HG03457 (cell line): Measurements from ENCODE around the gene OR2T3.
"Not testable (repeated sequence)": the region's sequence is repeated elsewhere in the genome, so short reads cannot be mapped to it uniquely, and the experiment has no call there.

ENCODE experiments used
- ATAC-seq: cut with Tn5 transposase; IDR thresholded peaks from one replicate; pipeline ENCODE4 v1.9.1; 2021; ENCODE audit warnings: moderate number of reproducible peaks; ENCODE audit not compliant: unreplicated experiment

OR2T3 gene, protein sequence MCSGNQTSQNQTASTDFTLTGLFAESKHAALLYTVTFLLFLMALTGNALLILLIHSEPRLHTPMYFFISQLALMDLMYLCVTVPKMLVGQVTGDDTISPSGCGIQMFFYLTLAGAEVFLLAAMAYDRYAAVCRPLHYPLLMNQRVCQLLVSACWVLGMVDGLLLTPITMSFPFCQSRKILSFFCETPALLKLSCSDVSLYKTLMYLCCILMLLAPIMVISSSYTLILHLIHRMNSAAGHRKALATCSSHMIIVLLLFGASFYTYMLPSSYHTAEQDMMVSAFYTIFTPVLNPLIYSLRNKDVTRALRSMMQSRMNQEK

DNA sequence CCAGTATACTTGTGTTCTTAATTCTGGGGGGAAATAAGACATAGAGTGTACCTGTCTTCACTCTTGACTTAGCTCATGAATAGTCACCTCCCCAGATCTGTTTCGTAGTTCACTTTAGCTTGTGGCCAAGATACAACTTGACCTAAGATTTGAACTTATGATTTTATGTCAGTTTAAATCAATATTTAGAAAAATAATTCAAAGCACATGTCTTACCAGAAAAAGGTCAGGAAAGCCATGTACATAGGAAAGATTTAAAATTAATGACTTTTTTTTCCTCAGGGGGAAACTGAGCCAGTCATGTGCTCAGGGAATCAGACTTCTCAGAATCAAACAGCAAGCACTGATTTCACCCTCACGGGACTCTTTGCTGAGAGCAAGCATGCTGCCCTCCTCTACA, at the start of gene OR2T3:
TSS of gene OR2T3 (plus strand) at position 301 of the 400 bp plus-strand sequence. CDS start at position 301, 0 bp downstream.
- not testable (repeated sequence) for ATAC-seq

DNA sequence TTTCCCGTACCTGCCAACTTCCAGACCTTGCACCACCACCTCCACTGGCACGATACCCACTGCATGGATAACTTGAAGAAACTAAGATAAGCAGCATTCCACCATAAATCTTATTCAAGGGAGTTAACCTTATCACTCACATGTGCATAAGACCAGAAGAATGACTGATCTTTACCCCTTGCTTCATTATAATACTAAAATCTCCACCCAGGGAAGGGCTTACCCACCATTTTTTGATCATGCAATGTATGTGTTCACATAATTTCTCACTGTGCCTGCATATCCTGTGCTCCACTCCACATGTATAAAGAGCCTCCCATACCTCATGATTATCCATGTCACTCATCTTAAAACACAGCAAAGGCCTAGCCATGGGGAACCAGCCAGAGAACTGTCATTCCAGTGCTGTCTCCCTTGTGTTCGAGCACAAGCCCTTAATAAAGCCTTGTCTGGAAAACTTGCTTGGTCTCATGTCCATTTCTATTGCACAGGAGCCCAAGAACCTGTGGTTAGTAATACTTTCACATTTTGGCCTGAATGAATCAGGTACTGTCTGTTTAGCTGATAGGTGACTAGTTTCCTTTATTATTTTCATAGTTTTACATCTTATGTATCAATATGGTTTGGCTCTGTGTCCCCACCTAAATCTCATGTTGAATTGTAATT, 45.5 kb upstream of the OR2T3 start:
- peak; percentile 25 for ATAC-seq

DNA sequence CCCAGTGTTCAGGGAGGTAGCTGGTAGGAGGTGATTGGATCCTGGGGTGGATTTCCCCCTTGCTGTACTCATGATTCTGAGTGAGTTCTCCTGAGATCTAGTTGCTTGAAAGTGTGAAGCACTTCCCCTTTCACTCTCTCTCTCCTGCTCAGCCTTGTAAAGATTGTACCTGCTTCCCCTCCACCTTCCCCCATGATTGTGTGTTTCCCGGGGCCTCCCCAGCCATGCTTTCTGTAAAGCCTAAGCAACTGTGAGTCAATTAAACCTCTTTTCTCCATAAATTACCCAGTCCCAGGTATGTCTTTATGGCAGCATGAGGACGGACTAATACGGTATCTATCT, 45.0 kb upstream of the OR2T3 start:
- peak; percentile 81 for ATAC-seq

DNA sequence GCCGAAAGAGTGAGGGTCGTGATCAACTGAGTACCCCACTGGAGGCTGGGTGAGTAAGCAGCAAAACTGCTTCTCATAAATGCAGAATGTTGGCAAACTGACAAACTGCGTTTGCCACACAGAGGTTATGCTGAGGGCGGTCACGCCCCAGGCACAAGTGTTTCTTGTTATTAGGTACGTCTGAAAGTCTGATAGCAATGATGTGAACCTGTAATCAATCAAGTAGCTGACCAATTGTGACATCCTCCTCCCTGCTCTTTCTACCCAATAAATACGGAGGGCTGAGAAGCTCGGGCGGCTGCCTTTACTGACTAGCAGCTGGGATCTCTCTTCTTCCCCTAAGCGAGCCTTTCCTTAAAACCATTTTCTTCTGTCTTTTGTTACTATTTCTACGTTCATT, 41.5 kb upstream of the OR2T3 start:
- not testable (repeated sequence) for ATAC-seq

DNA sequence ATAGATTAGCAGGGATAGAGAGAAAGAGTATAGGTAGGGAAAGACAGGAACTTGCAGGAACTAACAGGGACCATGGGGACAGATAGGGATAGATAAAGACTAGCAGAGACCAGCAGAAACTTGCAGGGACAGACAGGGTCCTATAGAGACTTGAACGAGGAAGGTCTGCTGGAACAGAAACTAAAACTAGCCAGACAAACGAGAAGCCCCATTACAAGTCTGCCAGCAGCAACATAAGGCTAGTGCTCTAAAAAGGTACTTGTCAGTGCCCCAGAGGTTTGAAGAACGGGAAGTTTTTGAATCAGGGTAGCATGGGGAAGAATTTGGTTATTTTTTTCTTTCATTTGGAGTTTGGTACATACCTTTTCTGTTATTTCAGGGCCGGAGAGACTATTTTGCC, 41.0 kb upstream of the OR2T3 start:
- peak; percentile 67 for ATAC-seq

DNA sequence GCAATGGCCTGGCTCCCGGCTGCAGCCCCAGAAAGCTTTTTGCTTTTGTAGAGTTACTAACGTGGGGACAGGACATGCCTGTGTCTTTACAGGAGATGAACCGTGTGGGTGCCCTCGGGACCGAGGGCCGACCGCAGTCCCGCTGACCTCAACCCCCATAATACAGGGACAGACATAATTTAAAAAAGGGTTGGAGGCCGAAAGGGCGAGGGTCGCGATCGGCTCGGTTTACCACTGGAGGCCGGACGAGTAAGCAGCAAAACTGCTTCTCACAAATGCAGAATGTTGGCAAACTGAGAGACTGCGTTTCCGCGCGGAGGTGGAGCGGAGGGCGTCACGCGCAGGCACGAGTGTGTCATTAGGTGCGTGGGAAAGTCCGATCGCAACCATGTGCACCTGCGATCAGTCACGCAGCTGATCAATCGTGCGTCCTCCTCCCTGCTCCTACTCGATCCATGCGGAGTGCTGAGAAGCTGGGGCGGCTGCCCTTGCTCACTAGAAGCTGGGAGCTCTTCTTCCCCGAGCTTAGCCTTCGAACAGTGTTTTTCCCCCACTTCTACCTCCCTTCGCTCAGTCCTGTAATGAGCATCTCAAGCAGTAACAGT, 39.2 kb upstream of the OR2T3 start:
- not testable (repeated sequence) for ATAC-seq

DNA sequence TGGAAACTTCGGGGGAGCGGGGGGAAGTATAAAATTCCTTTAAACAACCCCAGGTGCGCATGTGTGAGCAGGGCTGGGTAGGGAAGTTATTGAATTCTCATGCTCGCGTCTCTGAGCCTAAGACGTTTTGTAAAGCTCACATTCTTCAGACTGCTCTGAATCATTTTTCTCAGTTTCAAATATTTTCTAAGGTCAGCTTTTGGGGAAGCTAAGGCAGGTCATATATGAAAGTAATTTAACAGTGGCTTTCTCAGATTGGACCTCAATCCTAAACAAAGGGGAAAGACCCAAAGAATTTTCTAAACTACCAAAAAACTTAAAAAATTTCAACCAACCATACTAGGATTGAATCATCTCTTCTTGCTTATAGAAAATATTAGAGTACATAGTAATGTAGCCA, 38.2 kb upstream of the OR2T3 start:
- not testable (repeated sequence) for ATAC-seq

DNA sequence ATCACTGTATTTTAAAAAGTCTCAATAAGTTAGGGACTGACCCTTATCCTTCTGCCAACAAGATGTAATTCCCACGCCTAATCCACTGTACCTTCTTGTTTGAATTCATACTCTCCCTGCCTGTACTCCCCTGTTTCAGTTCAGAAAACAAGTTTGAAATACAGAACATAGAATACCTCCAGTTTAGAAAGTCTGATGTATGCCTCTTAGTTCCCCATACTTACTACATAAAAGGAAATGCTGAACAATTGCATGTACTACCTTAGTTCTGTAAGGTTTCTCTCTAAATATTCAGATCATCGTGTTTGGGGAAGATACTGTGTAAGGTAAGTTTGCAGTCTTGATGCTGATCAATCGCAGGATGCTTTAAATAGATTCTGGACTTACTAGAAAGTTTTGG, 36.8 kb upstream of the OR2T3 start:
- not testable (repeated sequence) for ATAC-seq

DNA sequence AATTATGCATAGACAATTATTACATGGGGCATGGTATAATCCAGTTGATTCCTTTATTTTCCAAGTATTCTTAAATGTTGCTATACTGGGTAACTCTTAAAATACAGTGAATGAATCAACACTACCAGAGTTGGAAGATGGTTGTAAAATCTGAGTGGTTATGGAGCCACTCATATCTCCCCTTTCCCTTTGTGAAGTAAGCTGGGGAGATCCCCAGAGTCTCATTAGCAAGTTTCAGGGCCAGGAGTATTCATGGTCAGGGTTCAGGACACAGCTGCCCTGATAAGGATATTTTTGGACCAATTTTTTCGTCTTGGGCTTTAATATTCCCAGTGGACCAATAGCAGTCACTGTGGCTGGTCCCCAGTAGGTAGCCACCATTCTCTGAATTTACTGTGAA, 34.5 kb upstream of the OR2T3 start:
- not testable (repeated sequence) for ATAC-seq

DNA sequence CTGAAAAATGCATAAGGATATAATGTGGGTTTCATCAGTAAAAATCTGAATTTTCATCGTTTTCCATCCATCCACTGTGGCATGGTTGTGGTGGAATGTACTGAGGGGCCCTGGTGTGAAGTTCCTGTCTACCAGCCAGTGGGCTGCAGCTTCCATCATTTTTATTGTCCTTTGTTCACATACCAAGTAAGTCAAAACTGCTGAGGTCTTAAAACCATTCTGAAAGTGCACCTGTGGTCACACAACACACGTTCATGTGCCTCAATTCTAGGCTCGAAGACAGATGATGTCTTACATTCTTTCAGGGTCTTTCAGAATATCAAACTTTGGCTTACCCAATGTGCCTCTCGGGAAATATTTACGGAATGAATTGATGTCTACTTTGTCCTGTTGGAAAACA, 33.9 kb upstream of the OR2T3 start:
- ATAC-seq = not testable (repeated sequence)

DNA sequence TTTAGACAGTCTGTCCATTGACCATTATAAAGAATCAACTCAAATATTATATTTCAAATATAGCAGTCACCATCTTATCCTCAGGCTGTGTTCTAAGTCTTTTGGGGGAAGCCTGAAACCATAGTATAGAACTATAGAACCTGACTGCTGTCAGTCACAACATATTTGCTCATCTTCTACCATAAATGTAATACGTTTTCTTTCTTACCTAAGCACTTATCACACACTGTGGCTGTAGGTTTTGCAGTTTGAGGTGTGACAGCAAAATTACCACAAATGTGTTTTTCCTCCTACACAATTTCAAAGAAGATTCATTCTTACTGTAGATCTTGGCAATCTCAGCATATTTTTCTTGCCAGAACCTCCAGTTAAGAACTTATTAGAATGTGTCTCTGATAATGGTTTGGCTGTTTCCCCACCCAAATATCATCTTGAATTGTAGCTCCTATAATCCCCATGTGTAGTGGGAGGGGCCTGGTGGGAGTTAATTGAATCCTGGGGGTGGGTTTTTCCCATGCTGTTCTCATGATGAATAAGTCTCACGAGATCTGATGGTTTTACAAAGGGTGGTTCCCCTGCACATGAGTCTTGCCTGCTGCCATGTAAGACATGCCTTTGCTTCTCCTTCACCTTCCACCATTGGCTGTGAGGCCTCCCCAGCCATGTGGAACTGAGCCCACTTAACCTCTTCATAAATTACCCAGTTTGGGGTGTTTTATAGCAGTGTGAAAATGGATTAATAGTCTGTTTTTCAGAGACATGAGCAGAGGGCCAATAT, 30.5 kb upstream of the OR2T3 start:
- ATAC-seq = not testable (repeated sequence)

DNA sequence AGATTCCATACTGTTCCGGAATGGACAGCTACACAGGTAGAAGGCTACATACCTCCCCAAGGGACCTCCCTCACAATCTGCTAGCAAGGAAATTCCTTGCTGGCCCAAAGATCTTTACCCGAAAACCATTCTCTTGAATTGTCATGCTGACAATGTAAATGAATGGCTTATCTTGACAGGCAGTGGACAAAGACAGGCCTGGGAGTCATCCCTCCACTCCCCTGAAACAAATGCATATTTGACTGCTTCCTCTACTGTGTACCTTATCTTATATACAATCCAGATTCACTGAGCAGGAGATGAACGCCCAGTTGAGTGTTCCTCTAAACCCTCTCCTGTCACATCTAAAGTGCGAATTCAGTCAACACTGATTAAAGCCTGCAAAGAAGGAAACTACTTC, 28.5 kb upstream of the OR2T3 start:
- ATAC-seq = not testable (repeated sequence)

DNA sequence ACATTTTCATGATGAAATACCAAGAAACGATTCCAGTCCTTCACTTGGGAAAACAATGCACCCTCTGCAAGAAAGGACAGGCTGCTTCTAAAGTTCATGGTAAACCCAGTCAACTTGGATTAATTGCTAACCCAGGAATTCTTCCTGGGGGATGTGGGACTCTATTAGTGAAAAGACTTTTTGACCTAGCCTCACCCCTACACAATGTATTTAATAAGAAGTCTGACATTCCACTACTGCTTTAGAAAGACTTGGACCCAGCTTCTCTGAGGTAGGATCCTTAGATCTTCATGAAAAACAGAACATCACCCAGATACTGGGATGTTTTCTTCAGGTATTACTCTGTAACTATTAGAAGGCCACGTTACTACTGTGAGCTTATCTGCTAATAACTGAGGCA, 27.8 kb upstream of the OR2T3 start, which contains the start of gene OR2T2:
TSS of gene OR2T2 (plus strand) at position 239 of the 400 bp plus-strand sequence. CDS start 7,161 bp downstream, outside the sequence.
- ATAC-seq = not testable (repeated sequence)

DNA sequence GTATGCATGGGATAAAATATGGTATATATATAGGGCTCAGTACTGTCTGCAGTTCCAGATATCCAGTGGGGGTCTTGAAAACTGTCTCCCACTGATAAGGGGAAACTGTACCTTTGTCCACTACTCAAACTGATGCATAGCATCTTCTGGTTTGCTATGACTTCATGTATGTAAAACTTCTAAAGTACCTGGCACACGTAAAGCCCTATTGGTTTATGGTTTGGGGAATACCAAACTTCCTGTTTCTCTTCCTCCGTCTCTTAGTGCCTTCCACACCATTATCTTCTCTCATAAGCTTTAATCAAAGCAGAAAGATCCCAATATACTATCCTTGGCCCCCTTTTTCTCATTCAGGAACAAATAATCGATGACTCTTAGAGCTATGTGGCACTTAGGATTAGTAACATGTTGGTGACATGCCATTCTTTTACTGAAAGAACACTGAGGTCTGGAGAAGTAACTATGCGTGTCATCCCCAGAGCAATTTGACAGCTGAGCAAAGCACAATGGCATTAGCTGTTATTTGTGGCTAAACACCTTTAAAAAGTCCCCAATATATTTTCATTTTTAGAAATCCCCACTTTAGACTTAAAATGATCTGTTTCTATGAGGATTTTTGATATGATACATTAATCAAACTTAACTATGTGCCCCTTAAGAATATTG, 24.6 kb upstream of the OR2T3 start:
- peak; percentile 68 for ATAC-seq

DNA sequence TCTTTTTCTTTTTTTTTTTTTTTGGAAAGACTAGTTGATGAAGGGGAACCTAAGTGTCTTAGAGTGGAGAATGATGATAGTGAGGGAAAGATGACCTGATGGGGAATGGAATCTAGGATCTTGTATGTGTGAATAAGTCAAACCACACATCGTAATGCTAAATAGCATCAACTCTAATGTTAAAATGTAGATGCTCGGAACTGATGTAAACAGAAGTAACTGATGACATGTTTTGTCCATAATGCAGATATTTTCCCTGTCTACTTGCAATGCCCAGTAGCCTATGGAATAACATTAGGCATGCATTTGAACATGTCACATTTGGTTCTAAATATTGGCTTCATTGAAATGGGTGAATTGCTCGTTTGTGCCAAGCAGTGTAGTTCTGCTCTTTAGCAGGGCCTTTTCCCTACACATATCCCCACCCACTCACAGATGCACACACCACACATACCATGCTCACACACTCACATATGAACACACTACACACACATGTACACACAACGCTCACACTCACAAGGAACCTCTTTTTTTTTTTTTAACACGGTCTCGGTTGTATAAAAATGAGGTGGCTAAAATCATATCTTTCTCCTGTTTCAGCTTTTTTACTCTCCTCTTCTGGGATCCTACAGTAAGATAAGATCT, 23.2 kb upstream of the OR2T3 start:
- ATAC-seq = not testable (repeated sequence)

DNA sequence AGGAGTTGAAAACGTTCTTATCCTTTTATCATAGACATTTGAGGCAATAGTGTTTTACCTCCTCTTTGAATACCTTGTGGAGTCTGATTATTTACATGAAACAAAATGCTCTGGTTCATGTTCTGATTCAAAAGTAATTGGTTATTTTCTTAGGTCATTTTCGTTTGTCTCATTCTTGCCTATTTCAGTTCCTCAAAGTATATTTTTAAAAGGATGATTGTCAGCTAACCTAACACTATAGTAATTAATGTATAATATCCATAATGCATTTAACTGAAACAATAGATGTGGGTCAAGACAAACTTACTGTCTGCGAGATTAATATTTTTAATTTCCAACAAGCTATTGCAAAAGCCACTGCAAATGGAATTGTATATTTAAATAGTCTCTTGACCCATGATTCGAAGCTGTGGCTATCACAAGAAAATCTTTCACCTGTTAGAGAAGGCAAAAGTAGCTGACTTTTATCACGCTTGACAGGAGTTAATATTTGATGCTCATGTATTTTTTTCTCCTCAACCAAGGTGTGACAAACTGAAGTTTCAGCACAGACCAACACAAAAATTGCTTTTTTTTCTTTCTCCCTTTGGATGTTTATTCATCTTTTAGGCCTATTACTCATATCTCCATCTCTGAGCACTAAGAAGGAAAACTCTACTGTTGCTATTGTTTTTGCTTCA, 22.5 kb upstream of the OR2T3 start:
- ATAC-seq = peak; percentile 33

DNA sequence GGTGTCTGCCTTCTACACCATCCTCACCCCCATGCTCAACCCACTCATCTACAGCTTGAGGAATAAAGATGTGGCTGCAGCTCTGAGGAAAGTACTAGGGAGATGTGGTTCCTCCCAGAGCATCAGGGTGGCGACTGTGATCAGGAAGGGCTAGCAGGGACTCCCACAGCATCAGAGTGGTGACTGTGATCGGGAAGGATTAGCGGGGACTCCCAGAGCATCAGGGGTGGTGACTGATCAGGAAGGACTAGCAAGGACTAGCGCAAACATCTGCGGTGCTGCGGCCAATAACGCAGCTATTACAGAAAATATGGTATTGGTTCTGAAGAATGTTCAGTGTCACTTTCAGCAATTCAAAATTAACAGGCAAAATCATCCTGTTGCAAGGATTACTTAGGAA, 19.5 kb upstream of the OR2T3 start:
- not testable (repeated sequence) for ATAC-seq

DNA sequence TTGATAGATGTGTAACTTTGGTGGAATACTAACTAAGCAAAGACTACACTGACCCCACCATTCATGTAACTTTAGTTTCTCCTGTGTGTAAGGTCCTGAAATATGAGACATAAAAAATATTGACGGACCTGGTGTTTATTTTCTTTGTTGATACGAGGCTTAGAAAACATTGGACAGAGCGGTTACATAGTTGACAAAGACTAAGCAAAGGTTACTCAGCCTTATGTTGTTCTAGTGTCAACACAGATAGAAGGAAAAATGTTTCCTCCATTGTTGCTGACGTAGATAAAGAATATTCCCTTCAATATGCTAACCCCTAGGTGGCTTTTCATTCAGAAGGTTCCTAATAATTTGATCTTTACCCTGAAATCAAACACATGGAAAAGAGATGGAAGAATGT, 18.1 kb upstream of the OR2T3 start:
- not testable (repeated sequence) for ATAC-seq

DNA sequence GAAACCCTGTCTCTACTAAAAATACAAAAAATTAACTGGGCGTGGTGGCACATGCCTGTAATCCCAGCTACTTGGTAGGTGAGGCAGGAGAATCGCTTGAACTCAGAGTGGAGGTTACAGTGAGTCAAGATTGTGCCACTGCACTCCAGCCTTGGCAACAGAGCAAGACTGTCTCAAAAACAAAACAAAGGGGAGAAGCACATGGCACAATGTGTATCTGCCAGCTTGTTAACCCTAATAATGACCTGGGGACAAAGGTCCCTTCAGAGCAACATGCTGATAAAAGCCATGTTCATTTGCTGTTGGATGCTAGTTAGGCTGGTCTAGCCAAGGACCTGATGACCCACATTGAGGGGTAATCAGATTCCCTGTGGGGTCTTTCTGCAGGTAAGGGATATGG, 16.5 kb upstream of the OR2T3 start:
- not testable (repeated sequence) for ATAC-seq

DNA sequence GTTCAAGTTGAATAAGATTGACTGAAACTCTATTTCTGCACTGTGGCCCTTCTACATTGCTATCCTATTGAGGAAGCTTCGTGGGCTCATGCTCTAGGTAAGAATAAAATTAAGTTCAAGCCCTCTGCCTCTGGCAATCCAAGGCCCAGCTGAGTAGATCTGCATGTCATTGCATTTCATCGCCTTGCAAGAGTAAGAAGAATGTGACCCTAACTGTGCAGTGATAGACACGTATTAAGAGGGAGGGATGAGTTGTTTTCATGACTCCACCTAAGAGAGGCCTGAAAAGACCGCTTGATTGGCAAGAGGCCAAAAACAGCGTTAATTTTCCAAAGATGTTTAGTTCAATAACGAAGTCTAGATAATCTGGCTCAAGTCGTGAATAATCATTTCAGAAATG, 14.0 kb upstream of the OR2T3 start:
- not testable (repeated sequence) for ATAC-seq
